CD1c-positive myeloid dendritic cell (primary cell): ENCODE results near the gene ISLR2.
"Not testable (repeated sequence)": the region's sequence is repeated elsewhere in the genome, so short reads cannot be mapped to it uniquely, and the experiment has no call there.

Experiments used
- DNase-seq: peaks from one replicate; pipeline ENCODE4 v3.0.0-alpha.2; 2016; ENCODE audit errors: extremely low spot score

ISLR2 gene, protein sequence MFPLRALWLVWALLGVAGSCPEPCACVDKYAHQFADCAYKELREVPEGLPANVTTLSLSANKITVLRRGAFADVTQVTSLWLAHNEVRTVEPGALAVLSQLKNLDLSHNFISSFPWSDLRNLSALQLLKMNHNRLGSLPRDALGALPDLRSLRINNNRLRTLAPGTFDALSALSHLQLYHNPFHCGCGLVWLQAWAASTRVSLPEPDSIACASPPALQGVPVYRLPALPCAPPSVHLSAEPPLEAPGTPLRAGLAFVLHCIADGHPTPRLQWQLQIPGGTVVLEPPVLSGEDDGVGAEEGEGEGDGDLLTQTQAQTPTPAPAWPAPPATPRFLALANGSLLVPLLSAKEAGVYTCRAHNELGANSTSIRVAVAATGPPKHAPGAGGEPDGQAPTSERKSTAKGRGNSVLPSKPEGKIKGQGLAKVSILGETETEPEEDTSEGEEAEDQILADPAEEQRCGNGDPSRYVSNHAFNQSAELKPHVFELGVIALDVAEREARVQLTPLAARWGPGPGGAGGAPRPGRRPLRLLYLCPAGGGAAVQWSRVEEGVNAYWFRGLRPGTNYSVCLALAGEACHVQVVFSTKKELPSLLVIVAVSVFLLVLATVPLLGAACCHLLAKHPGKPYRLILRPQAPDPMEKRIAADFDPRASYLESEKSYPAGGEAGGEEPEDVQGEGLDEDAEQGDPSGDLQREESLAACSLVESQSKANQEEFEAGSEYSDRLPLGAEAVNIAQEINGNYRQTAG

DNA sequence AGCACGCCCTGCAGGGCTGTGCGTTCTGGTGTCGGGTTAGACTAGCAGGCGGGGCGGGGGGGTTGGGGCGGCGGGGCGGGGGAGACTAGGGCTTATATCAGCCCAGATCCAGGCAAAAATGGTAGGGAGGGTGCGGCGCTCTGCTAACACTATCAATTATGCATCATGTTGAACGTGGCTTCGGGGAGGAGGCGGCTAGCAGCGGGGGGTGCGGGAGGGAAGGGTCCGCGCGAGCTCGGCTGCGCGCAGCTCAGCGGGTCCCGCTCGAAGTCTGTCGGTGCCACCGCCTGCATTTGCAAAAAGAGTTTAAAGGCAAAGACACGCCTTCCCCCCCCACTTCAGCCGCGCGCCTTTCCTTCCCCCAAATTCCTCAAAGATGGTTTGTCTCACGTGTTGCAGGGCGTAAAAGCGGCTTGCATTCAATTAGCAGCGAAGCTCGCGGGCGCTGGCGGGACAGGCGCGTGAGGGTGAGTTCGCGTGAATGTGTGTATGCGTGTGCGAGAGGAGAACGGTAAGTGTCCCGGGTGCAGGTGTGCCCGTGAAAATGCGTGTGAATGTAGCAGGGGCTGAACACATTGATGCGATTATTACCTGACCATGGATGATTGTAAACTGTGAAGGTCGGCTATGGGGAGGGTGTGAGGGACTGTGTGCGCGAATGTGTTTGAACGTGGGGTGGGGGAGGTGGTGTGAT is at the start of gene ISLR2:
Gene ISLR2, plus strand, starts transcription at position 432 of the 694 bp plus-strand sequence. CDS start 2,169 bp downstream, outside the sequence.
- DNase-seq = no peak

DNA sequence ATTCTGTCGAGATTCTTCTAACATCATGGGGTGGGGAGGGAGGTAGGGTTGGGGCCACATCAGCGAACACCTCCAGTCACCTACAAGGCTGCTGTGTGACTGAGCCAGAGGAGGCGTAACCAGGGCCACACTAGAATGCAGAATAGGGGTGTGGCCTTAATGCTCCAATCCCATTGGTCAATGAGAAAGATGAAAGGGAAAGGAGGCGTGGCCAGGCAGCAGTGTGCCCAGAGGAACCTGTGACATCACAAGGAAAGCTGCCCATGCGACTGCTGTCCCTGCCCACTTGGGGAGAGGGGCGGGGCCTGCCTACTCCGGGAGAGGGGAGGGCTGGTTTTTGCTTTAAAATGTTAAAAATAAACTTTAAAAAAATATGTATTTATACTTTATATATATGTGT is 47.9 kb upstream of the ISLR2 start, which contains the start of gene GOLGA6A:
Gene GOLGA6A, minus strand, starts transcription at position 101 of the 400 bp plus-strand sequence. Its CDS starts 41 bp downstream, at position 60.
- not testable (repeated sequence) for DNase-seq

DNA sequence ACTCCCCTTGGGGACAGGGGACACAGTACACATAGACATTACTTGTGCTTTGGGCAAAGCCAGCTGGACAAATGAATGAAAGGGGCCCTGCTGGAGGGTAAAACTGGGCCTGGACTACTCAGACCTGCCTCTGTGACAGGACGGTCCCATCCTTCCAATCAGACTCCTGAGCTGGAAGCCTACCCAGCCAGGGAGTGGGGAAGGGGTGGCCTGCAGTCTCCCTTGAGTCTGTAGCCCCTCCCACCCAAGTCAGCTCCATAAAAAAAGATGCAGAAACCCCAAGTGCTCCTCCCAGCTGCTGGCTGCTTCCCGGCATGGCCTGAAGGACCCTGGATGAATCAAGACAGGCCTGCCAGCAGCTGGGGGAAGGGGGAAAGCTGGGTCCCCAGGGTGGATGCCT is 35.8 kb upstream of the ISLR2 start:
- DNase-seq = not testable (repeated sequence)

DNA sequence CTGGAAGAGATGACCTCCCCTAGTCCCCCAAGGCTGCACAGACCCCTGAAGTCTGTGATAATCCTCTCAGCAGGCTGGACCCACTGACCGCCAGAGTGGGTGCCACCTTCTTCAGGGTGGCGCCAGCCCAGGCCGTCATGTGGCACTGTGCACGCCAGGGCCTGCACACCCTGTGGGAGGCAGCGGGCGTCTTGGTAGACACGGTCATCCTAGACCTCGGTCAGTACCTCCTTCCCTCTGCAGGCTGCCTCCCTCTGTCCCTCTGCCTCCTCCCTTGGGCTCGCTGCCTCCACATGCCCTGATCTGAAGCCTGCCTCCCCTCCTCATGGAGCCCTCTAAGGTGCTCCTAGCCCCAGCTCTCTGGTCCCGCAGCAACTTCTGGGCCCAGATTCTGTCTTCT is 34.8 kb upstream of the ISLR2 start:
- DNase-seq = not testable (repeated sequence)

DNA sequence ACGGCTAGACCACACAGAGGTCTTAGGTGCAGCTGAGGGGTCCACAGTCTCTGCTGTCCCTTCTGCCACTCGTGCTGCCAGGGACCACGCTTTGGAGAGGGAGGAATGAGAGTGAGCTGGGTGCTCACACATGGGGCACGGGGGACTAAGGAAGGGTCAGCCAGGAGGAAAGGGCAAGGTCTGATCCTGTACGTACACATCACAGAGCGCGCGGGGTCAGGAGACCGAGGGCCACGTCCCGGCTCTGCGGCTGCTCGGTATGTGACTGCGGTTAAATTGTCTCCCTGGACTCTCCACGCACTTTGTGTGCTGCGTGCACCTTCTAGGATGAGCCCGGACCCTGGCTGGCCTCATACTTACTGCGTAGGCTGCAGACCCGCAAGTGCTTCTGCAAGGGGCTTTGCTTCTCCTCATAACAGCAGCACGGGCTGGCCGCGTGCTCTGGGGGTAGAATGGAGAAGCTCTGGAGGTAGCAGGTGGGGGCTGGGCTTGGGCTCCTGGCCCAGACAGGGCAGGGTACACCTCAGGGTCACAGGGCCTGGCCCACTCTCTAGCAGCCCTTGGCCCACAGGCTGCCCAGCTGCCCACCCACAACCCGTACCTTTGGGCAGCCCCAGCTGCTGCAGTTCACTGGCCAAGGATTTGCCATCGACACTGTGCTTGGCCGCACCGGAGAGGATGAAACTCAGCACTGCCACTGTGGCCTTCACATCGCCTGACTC is 33.5 kb upstream of the ISLR2 start:
- not testable (repeated sequence) for DNase-seq

GRCh38 chr15:74099963-74100733 is 30.2 kb upstream of the ISLR2 start:
- peak; percentile 77 for DNase-seq

GRCh38 chr15:74108111-74108510 is 22.3 kb upstream of the ISLR2 start:
- DNase-seq = no peak

DNA sequence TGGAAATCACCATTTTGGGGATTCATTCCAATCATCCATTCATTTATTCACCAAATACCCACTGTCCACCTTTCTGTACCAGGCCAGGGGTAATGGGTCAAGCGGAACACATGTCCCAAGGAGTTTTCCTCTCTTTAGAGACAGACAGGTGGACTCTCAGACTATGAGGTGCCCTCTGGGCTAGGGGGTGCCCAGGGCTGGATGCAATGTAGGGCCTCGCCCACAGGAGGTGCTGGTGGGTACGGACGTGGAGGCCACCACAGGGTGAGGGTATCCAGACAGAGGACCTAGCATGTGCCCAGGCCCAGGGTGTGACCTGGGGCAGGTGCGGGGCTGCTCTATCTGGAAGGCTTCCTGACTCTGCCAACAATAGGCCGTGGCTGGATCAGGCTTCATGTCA is 21.8 kb upstream of the ISLR2 start:
- not testable (repeated sequence) for DNase-seq

DNA sequence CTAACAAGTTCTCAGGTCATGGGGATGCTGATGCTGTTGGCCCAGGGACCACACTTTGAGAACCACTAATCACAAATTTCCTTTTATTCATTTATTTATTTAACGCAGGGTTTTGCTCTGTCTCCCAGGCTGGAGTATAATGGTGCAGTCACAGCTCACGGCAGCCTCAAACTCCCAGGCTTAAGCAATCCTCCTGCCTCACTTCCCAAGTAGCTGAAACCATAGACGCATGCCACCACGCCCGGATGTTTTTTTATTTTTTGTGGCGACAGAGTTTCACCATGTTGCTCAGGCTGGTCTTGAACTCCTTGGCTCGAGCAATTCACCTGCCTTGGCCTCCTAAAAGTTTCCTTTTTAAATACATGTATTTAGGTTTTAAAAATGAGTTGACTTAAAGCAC is 20.7 kb upstream of the ISLR2 start:
- DNase-seq = no peak

DNA sequence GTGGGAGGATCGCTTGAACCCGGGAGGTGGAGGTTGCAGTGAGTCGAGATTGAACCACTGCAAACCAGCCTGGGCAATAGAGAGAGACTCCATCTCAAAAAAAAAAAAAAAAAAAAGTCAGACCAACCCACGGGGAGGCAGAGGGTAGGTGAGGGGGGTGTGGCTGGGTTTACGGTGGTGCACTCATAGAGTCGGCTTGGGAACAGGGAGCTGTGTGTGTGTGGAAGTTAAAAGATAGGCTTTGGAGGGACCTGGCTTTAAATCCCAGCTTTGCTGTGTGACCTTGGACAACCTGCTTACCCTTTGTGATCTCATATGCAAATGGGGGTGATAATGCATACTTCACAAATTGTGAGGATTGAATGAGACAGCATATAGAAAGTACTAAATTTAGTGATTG is 10.0 kb upstream of the ISLR2 start:
- no peak for DNase-seq

GRCh38 chr15:74121039-74121438 is 9.3 kb upstream of the ISLR2 start:
- no peak for DNase-seq

DNA sequence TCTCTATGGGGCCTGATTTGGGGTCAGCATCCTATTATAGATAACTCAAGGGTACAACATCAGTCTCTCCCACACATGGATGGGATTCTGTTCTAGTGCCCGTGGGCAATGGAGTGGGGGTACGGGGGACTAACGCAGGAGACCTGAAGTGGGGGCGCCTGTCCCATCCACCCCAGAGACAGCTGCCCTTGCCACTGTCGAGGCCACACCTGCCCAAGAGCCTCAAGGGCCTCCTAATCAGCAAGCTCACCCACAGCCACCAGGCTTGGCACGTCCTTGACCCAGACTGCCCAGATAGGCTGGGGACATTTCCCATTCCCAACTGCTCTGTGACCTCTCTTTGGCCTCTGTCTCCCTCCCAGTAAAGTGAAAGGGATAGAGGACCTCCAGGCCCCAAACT is 8.5 kb upstream of the ISLR2 start:
- no peak for DNase-seq

DNA sequence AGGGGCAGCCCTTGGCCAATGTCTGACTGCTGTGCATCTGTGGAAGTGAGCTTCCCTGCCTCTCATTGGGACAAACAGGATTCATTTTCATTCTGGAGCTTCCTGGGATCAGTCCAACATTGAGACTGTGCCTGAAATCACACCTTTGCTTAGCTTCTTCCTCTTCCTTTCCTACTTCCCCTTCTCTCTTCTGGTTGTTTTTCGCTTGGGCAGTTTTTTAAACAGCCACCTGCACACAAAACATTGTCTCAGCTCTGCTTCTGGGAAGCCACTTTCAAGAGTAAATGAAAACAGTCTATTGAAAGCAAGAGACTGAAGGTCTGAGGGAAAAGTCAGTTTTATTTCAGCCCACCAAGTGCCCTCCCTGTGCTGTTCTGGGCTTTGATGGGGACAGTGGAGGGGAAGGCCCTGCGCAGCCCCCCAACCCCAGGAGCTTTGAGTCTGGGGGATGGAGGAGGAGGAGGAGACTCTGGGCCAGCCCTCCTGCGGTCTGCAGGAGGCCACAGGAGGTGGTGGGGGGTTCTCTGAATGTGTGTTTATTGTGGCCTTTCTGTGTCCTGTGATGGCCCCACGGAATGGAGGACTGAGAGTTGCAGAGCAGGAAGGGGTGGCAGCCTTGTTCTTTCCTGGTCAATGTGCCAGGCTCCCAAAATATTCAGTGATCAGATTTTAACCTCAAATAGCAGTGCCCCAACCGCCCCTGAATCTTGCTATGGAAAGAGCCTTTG is 7.8 kb upstream of the ISLR2 start:
- DNase-seq = no peak

DNA sequence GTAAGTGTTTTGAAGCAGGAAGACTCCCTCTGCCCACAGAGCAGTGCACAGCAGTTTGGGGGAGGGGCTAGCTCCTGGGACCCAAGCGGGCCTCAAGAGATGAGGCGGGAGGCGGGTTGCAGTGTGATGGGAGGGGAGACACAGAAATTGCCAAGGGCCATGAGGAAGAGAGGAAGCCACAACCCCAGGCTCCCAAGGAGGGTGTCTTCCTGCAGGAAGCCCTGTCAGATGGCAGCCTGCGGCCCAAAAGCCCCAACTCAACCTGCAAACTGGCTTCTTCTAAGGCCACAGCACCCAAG is 7.3 kb upstream of the ISLR2 start:
- DNase-seq = no peak

DNA sequence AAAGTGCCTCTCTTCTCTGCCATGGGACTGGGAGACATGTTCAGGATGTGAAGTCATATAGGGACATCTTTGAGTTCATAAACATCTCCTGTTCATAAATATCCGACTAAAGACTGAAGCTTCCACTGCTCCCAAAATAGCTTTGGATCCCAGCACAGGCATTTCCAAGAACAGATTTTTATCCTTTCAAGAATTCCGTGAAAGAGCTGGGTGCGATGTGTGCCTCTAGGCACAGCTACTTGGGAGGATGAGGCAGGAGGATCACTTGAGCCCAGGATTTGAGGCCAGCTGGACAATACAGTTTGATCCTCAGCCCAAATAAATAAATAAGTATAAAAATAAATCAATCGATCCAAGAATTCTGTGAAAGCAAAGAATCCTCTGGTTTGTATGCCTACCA is 6.7 kb upstream of the ISLR2 start:
- no peak for DNase-seq

GRCh38 chr15:74124196-74124595 is 6.2 kb upstream of the ISLR2 start:
- no peak for DNase-seq

GRCh38 chr15:74124759-74125158 is 5.6 kb upstream of the ISLR2 start:
- no peak for DNase-seq

DNA sequence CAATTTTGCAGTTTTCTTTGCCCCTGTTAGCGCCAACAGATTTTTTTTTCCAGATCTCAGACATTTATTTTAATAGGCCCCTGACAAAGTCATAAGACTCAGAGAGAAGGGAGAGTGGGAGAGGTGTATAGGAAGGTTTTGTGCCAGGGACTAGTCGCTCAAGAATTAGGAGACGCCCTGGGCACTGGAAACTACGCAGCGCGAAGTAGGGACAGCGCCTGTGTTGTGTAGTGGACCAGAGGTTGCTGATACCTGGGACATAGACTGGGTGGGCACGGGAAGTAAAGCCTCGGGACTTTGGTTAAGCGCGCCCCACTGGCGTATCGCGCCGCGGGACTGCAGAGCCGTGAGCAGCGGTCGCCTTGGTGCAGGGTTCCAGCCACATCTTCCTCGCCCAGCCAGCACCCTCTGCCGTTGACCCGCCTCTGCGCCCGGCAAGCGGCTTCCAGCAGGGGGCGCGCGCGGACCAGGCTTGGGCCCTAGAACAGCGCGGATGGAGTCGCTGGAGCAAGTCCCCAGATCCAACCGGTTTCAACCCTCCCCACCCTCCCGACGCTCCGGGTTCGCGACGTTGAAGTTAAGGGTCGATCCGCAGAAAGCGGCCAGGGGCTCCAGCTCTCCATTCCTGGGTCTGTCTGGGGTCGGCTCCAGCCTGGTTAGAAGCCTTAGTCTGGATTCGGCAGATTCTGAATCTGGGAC is 3.0 kb upstream of the ISLR2 start:
- DNase-seq = peak; percentile 84

DNA sequence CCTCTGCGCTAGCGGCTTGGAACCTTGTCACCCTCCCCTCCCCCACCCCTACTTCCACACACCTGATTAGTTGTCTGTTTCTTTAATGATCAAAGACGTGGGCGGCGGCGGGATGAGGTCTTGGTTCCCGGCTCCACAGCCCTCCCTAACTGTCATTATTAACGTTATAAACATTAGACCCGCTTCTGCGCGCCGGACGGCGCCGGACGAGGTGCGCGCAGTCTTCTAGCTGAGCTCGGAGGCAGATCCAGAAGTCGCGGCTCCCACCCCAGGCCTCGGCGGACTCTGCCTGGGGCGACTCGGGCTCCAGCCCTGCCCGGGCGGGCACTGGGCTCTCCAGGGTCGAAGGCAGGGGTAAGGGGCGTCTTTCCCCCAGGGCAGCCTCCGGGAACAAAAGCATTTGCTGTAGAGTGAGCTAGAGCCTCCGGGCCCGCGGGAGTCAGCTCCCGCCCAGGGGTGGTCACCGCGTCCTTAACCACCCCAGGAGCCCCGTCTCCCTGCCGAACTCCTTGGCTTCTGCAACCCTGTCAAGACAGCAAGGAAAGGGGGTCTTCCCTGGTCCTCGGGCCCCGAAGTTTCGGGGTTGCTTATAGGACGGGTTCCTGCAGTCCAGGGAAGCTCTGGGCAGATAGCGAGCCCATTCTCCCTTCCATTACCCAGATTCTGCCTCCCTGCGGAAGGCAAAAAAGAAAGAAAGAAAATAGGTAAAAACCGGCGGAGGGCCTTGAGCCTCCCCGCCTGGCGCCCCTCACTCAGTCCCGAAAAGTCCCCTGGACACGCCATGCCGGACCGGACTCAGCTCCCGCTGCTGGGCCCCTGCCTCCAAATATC is 2.2 kb upstream of the ISLR2 start:
- no peak for DNase-seq
